ENCODE data around the gene DYSF.

DYSF gene

GRCh38 chr2:71481111-71481510 lies 27.8 kb downstream of the DYSF start:
- Histone ChIP-seq H3K9me2 (replicated peaks; ENCODE audit: low read depth, low read length) (no peaks in the 10 kb centered on the region), H3K4me2 (ENCODE audit: low read depth, low read length, poor library complexity, severe bottlenecking) (no peak overlapping the region), H4K20me1 (ENCODE audit: insufficient read depth, low read length, poor library complexity, severe bottlenecking) (no peaks in the 10 kb centered on the region), H3K4me1 (ENCODE audit: insufficient read depth, low read length, poor library complexity, severe bottlenecking) (no peaks in the 10 kb centered on the region), H3K27me3 (ENCODE audit: insufficient read depth, low read length, poor library complexity, severe bottlenecking) (no peaks in the 10 kb centered on the region), H2AFZ (ENCODE audit: low read length) (no peak overlapping the region), H3K36me3 (ENCODE audit: insufficient read depth, low read length) (no peaks in the 10 kb centered on the region), H3K9me3 (ENCODE audit: insufficient read depth, low read depth, low read length) (no peaks in the 10 kb centered on the region), H3K79me2 (ENCODE audit: insufficient read depth, low read length) (no peaks in the 10 kb centered on the region), H3K9ac (ENCODE audit: low read depth, low read length, poor library complexity, severe bottlenecking) (no peak overlapping the region), H3K4me3 (ENCODE audit: low read length, poor library complexity, severe bottlenecking) (no peak overlapping the region), H3F3A (ENCODE audit: low read depth) (no peaks in the 10 kb centered on the region)
- no peak for TF ChIP-seq EZH2phosphoT487 (IDR thresholded peaks at IDR 0.05; ENCODE audit: borderline replicate concordance)
- no peak for TF ChIP-seq CTCF (conservative IDR thresholded peaks at IDR 0.05; ENCODE audit: low read length)

GRCh38 chr2:71482055-71482454 lies 28.7 kb downstream of the DYSF start:
- Histone ChIP-seq H4K20me1 (ENCODE audit: insufficient read depth, low read length, poor library complexity, severe bottlenecking) (no peaks in the 10 kb centered on the region), H3K4me3 (ENCODE audit: low read length, poor library complexity, severe bottlenecking) (no peak overlapping the region), H2AFZ (ENCODE audit: low read length) (no peak overlapping the region), H3K36me3 (ENCODE audit: insufficient read depth, low read length) (no peaks in the 10 kb centered on the region), H3K79me2 (ENCODE audit: insufficient read depth, low read length) (no peaks in the 10 kb centered on the region), H3K4me1 (ENCODE audit: insufficient read depth, low read length, poor library complexity, severe bottlenecking) (no peaks in the 10 kb centered on the region), H3K9ac (ENCODE audit: low read depth, low read length, poor library complexity, severe bottlenecking) (no peak overlapping the region), H3K27me3 (ENCODE audit: insufficient read depth, low read length, poor library complexity, severe bottlenecking) (no peaks in the 10 kb centered on the region), H3F3A (ENCODE audit: low read depth) (no peaks in the 10 kb centered on the region), H3K9me2 (replicated peaks; ENCODE audit: low read depth, low read length) (no peaks in the 10 kb centered on the region), H3K4me2 (ENCODE audit: low read depth, low read length, poor library complexity, severe bottlenecking) (no peak overlapping the region), H3K9me3 (ENCODE audit: insufficient read depth, low read depth, low read length) (no peaks in the 10 kb centered on the region)
- TF ChIP-seq EZH2phosphoT487 (IDR thresholded peaks at IDR 0.05; ENCODE audit: borderline replicate concordance) (no peak), CTCF (conservative IDR thresholded peaks at IDR 0.05; ENCODE audit: low read length) (0 out of 2 replicates have a peak, but pooled peaks have one; percentile 16)

- TF ChIP-seq EZH2phosphoT487 (IDR thresholded peaks at IDR 0.05; ENCODE audit: borderline replicate concordance): no peak
- no peak for TF ChIP-seq CTCF (conservative IDR thresholded peaks at IDR 0.05; ENCODE audit: low read length)
- H3K79me2 ChIP-seq (ENCODE audit: insufficient read depth, low read length): no peaks in the 10 kb centered on the region
- H3K4me2 ChIP-seq (ENCODE audit: low read depth, low read length, poor library complexity, severe bottlenecking): no peak overlapping the region
- no peaks in the 10 kb centered on the region for H3K27me3 ChIP-seq (ENCODE audit: insufficient read depth, low read length, poor library complexity, severe bottlenecking)
- no peaks in the 10 kb centered on the region for H3F3A ChIP-seq (ENCODE audit: low read depth)
- no peak overlapping the region for H2AFZ ChIP-seq (ENCODE audit: low read length)
- no peaks in the 10 kb centered on the region for H3K9me3 ChIP-seq (ENCODE audit: insufficient read depth, low read depth, low read length)
- H3K9ac ChIP-seq (ENCODE audit: low read depth, low read length, poor library complexity, severe bottlenecking): no peak overlapping the region
- no peak overlapping the region for H3K4me3 ChIP-seq (ENCODE audit: low read length, poor library complexity, severe bottlenecking)
- no peaks in the 10 kb centered on the region for H3K36me3 ChIP-seq (ENCODE audit: insufficient read depth, low read length)
- H4K20me1 ChIP-seq (ENCODE audit: insufficient read depth, low read length, poor library complexity, severe bottlenecking): no peaks in the 10 kb centered on the region
- no peaks in the 10 kb centered on the region for H3K9me2 ChIP-seq (replicated peaks; ENCODE audit: low read depth, low read length)
- H3K4me1 ChIP-seq (ENCODE audit: insufficient read depth, low read length, poor library complexity, severe bottlenecking): no peaks in the 10 kb centered on the region
Measured at GRCh38 chr2:71483246-71483645, 29.9 kb downstream of the DYSF start.
